K562 treated with DMSO at 1 percent for 12 hours (cell line): Measurements from ENCODE around the gene CCDC175. TPM values are rescaled to one million over a fixed set of nuclear protein-coding genes. Genes with fewer than 3 reads are reported as not detected.

Experiments used
- total RNA-seq: library from RNA; unstranded; fragments of 300-600 nt; gene quantifications from 2 replicates; pipeline ENCODE4 v1.2.3, GENCODE V29; 2022; ENCODE audit not compliant: insufficient read depth

The CCDC175 gene
- total RNA-seq, result not detected in 2 replicates

GRCh38 chr14:59576332-59577294 is at the start of gene CCDC175:
CCDC175 (minus strand) TSS chr14:59576812; CDS start chr14:59576775, 37 bp downstream.

GRCh38 chr14:59483819-59484638 is 92.6 kb downstream of the CCDC175 start, which contains the start of the genes JKAMP and L3HYPDH:
JKAMP (plus strand) TSS chr14:59484517; CDS start chr14:59484590, 73 bp downstream.
L3HYPDH (minus strand) TSS chr14:59484408; CDS start chr14:59484316, 92 bp downstream.

DNA sequence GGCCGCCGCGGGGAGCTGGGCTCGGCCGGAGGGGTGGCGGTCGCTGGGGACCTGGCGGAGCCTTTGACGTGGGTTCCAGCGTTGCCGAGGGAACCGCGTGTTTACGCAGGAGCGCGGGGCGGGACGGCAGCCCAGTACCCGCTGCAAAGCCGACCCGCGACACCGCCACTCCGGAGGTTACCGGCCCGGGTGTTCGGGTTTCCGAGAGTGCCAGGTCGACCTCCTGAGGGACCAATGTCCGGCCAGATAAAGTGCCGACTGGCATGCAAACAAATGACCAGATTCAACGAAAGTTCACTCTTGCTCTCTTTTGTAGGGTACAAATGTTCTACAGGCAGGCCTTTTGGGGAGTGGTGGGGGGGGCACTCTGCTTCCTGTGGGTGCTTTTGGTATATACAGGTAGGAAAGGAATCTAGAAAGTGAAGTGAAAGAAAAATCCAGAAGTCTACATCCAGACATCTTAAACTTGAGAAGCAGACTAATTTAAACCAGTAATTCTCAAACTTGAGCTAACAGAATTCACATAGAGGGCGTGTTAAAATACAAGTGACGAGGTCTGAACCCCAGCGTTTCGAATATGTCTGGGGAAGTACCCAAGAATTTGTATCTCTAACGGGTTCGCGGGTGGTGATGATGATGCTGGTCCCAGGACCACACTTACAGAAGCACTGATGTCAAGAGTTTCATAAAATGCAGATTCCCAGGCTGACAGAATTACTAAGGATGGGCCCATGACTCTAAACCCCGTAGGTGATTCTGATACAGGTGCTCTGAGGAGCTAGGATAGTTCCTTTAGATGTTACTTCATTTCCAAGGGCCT is 111.1 kb downstream of the CCDC175 start, which contains the start of gene GPR135:
Gene GPR135, minus strand, starts transcription at position 65 of the 820 bp plus-strand sequence. CDS start 154 bp downstream, outside the sequence.

Other genes with a start within 250 kb of the CCDC175 start
- gene GPR135, start 111.4 kb downstream of the CCDC175 start, total RNA-seq, result 0.62 TPM in 1 of 2 replicates, not detected in the other
- 11.3 and 14.0 TPM in 2 replicates for gene L3HYPDH, start 92.4 kb downstream of the CCDC175 start, total RNA-seq
- gene JKAMP, start 92.3 kb downstream of the CCDC175 start, total RNA-seq, result 16.6 and 23.0 TPM in 2 replicates